ENCODE measurements around the gene USP30. TPM values are rescaled to one million over a fixed set of nuclear protein-coding genes. Genes with fewer than 3 reads are reported as not detected.
A peak's percentile ranks its signal among the peaks of the same experiment; 100 is the strongest.

The USP30 gene
- total RNA-seq, 1 donor from 2014 or later = 12.3 TPM

- ATAC-seq = no peak
- DNase-seq (ENCODE audit: low spot score) = no peak
Observed at GRCh38 chr12:109124878-109125648, 72.7 kb downstream of the USP30 start.

DNA sequence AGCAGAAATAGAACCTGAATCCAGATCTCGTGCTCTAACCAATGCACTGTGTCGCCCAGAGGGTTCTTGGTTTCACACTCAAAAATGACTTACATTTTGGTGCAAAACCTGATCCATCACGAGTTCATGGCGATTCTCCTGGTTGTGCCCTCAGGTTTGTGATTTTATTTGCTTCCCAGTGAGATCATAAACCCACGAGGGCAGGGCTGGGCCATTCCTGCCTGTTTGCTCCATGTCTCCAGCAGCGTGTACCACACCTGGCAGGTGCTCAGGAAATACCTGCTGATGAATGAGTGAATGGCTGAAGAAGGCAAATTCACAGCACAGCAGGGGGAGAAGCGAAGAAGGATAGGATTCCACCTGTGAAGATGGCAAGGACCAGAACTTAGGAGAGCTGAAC lies 73.4 kb downstream of the USP30 start:
- ATAC-seq (no peak), DNase-seq (ENCODE audit: low spot score) (no peak)

DNA sequence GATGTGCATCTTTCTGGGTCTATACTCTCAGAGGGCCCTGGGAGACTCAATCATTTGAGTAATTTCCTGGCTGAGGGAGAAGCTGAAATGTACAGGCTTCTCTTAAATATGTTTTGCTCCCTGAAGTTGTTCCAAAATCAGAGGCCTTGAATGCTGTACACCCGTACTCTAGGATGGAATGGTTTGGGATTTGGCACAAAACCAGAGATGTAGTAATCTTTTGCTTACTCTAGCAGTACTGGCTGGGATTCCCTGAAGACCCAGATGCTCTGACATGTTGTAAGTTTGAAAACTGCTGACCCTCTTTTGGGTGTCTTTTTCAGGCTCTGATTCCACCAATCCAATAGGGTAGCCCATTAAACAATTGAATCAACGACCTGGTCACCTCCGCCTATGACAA lies 74.4 kb downstream of the USP30 start:
- DNase-seq (ENCODE audit: low spot score) (no peak), ATAC-seq (peak; percentile 35)

DNA sequence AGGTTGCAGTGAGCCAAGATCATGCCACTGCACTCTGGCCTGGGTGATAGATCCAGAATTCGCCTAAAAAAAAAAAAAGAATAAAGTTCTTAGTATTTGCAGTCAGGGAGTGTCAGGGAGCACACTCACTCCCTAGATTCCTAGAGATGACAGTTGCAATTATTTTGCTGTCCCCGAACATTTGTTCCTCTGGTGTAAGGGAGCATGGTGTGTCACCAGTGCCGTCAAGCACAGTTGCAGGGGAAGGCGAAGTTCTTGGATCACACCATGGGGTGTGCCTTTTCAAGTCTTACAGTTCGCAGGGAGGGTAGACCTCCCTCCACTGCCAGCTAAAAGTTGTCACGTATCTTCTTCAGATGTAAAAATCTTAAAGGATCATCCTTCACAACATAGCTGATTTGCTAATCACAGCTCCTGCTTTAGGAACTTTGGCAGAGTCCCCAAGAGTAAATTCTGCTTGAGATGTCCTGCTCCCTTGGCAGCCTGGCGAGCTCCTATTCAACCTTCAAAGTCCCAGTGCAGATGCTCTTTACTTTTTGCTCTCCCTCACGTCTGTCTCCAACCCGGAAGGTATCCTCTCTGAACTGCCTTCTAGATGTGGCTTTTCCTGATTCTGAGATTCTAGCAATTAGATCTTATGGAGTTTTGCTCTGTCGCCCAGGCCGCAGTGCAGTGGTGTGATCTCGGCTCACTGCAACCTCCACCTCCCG lies 75.3 kb downstream of the USP30 start:
- no peak for ATAC-seq
- DNase-seq (ENCODE audit: low spot score) = no peak

DNA sequence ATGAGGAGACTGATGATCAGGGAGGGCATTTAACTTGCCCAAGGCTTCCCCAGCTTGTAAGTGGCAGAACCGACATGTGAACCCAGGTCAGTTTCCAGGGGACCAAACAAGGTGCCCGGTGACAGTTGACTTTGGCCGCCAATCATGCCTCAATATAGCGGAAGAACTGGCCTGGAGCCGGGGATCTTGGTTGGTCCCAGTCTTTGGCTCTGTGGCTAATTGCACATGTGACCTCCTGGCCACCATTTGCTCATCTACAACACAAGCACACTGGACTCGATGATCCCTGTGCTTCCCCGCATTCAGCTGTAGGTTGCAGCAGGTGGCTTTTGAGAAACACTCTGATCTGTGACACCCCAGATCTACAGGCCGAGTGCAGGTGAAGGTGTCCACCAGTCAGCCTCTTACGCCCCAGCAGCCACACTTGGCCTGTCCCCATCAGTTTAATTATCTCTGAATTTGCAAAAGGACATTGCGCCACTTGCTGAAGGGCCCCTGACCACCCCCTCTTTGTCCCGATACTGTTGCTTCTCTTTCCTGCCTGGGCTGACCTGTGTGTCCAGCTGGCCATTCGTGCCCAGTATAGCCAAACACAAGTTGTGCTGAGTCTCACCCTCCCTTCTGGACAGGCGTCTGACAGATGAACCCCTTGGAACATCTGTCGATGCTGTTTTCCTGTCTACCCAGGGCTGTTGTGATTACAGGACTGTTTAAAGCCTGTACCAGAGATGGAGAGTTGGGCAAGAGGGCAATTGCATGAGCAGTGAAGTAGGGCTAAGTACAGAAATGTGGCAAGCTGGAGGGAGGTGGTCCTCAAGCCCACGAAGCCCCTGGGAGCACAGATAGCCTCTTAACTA lies 78.1 kb downstream of the USP30 start:
- peak; percentile 91 for DNase-seq (ENCODE audit: low spot score)
- peak; percentile 38 for ATAC-seq

DNA sequence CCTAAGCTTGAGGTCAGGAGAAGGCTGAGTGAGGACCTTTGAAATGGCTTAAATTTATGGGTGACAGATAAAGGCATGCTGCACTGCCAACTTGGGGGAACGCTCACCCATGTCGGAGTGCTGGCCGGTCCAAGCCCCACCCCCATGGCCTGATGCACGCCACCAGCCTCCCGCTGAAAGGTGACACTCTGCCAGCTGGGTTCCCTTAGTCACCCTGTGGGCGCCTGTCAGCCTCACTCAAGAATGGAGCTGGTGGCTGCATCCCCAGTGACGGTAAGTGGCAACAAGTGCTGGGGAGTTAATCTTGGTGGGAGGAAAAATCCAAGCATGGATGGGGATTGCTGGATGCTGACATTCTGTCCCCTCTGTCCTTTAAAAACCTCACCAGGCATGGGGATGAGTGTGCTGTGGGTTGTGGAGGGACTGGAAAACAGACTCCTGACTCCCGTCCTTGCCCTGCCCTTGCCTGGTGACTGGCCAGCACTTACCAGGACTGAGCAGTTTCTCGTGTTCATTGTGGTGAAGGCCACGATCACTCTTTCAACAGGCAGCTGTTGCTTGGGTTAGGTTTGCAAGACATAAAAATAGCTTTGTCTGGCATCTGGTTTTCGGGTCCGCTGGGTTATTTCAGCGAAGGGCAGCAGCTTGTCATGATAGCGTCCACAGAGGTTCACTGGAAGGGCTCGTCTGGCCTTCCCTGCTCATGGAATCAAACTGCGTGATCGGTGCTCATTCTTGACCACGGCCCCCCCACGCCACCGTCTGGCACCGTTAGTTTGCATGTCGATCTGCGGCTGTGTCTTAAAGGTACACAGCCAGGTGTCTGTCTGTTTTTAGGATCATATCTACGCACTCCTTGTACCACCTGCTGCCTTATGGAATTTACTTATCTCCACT lies 79.0 kb downstream of the USP30 start:
- DNase-seq (ENCODE audit: low spot score) (peak; percentile 93), ATAC-seq (peak; percentile 71)

DNA sequence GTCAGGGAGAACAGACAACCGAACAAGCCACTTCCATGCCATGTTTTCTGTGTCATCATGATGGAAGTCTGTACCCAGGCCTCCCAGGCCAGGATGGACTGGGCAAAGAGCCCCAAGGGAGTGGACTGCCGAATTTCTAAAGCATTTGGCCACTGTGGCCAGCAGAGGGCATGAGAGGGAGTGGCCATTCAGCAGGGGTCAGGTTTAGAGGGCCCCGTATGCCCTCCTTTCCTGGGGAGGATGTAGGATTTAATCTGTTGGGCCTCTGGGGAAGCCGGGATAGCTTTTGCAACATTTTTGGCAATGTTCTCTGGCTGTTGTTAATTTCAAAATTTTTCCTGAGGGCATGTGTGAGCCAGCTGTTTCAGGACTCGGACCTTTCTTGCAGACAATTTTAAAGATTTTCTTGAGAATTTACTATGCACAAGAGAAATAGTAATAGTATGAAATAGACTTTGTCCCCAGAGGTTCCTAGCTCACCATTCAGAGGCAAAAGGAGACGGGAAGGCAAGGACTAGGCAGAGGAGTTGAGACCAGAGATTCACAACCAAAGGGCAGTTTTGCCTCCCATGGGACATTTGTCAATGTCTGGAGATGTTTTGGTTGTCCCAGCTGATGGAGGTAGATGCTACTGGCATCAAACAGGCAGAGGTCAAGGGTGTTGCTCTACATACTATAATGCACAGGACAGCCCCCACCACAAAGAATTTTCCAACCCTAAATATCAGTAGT lies 82.0 kb downstream of the USP30 start:
- ATAC-seq (peak; percentile 68), DNase-seq (ENCODE audit: low spot score) (peak; percentile 92)

DNA sequence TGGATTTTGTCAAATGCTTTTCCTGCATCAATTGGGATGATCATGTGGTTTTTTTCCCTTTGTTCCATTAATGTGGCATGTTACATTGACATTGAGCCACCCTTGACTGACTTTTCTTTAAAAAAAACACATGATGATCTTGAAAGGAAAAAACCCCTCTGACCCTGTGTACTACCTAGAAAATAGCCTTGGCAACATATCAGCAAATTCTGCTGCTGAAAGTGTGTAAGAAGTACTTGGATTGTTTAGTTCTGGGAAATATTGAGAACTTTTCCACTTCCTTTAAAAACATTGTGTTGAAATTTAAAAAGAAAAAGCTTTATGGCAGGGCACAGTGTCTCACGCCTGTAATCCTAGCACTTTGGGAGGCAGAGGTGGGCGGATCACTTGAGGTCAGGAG lies 84.7 kb downstream of the USP30 start:
- DNase-seq (ENCODE audit: low spot score) (no peak), ATAC-seq (no peak)

Other genes with a start within 250 kb of the USP30 start
- gene SSH1, start 195.0 kb upstream of the USP30 start, total RNA-seq = 18.9 TPM
- 65.3 TPM for gene DAO, start 172.5 kb upstream of the USP30 start, total RNA-seq
- not detected for gene SVOP, start 31.5 kb upstream of the USP30 start, total RNA-seq
- 11.5 TPM for gene ALKBH2, start 40.9 kb downstream of the USP30 start, total RNA-seq
- gene UNG, start 45.0 kb downstream of the USP30 start, total RNA-seq = 17.2 TPM
- 232 TPM for gene ACACB, start 64.0 kb downstream of the USP30 start, total RNA-seq

Data from left lobe of liver (tissue), 2 donors.